Thoracic aorta (tissue), 2 donors: ENCODE results near the gene MYO3B. TPM values are rescaled to one million over a fixed set of nuclear protein-coding genes. Genes with fewer than 3 reads are reported as not detected.
"Not testable (repeated sequence)": the region's sequence is repeated elsewhere in the genome, so short reads cannot be mapped to it uniquely, and the experiment has no call there.

ENCODE experiments used
- ATAC-seq: fragments of 150-250 bp; one replicate; pipeline ENCODE4 v1.8.0; 2017; ENCODE audit warnings: low read depth; ENCODE audit not compliant: insufficient number of reproducible peaks, low FRiP score
- DNase-seq: peaks from one replicate; pipeline ENCODE4 v3.0.0-alpha.2; 2020; ENCODE audit warnings: low spot score
- H3K27ac ChIP-seq, 2 donors: fragments of 200-600 bp; sonication (generic); 1 replicate in 1 of 2; 2 replicates in 1 of 2; pipeline ENCODE4 v1.5.1; 2016; ENCODE audit warnings: mild to moderate bottlenecking in 2 of 2, moderate library complexity in 2 of 2
- H3K27me3 ChIP-seq: fragments of 200-600 bp; sonication (generic); replicated peaks from 2 replicates; pipeline ENCODE4 v1.6.0; 2016; ENCODE audit warnings: mild to moderate bottlenecking; ENCODE audit not compliant: insufficient read depth
- H3K36me3 ChIP-seq: fragments of 200-600 bp; sonication (generic); one replicate; pipeline ENCODE4 v1.5.1; 2016
- H3K4me1 ChIP-seq, 2 donors: fragments of 200-600 bp; sonication (generic); 1 replicate in 1 of 2; 2 replicates in 1 of 2; pipeline versions ENCODE4 v1.5.1 to v1.6.0; 2016; ENCODE audit warnings: low read depth in 2 of 2, mild to moderate bottlenecking in 1 of 2; ENCODE audit not compliant: control insufficient read depth in 1 of 2
- H3K4me3 ChIP-seq: fragments of 200-600 bp; sonication (generic); 2 replicates; pipeline ENCODE4 v1.5.1; 2016; ENCODE audit warnings: mild to moderate bottlenecking
- H3K9me3 ChIP-seq: fragments of 200-600 bp; sonication (generic); 2 replicates; pipeline ENCODE4 v1.5.1; 2016
- total RNA-seq, 2 donors: library from RNA; depleted of rRNA; stranded (reverse); fragments of >200 nt; gene quantifications; one replicate each; pipeline versions ENCODE4 v1.1.0 to v1.2.3, GENCODE V29; 2016
- TF ChIP-seq, protein P1 (sequence below): fragments of 200-600 bp; sonication (generic); IDR thresholded peaks from one replicate; pipeline ENCODE4 v1.5.1; 2019; ENCODE audit warnings: antibody characterized with exemption

MYO3B gene
- total RNA-seq, 2 donors from 2014 or later: not detected

DNA sequence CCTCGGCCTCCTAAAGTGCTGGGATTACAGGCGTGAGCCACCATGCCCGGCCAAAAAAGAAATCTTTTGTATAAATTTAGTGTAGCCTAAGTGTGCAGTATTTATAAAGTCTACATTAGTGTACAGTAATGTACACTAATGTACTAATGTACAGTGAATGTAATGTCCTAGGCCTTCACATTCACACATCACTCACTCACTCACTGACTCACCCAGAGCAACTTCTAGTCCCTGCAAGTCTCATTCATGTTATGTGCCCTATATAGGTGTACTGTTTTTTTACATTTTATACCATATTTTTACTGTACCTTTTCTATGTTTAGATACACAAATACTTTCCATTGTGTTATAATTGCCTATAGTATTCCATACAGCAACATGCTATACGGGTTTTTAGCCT, 254.9 kb downstream of the MYO3B start:
- H3K27ac ChIP-seq: no peak overlapping the region
- ATAC-seq (no peak), DNase-seq (no peak)
- H3K4me1 ChIP-seq: no peaks in the 10 kb centered on the region
- H3K4me3 ChIP-seq: no peak overlapping the region
- H3K9me3 ChIP-seq: no peaks in the 10 kb centered on the region
- no peaks in the 10 kb centered on the region for H3K27me3 ChIP-seq
- TF ChIP-seq, protein P1, sequence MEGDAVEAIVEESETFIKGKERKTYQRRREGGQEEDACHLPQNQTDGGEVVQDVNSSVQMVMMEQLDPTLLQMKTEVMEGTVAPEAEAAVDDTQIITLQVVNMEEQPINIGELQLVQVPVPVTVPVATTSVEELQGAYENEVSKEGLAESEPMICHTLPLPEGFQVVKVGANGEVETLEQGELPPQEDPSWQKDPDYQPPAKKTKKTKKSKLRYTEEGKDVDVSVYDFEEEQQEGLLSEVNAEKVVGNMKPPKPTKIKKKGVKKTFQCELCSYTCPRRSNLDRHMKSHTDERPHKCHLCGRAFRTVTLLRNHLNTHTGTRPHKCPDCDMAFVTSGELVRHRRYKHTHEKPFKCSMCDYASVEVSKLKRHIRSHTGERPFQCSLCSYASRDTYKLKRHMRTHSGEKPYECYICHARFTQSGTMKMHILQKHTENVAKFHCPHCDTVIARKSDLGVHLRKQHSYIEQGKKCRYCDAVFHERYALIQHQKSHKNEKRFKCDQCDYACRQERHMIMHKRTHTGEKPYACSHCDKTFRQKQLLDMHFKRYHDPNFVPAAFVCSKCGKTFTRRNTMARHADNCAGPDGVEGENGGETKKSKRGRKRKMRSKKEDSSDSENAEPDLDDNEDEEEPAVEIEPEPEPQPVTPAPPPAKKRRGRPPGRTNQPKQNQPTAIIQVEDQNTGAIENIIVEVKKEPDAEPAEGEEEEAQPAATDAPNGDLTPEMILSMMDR: no peak
- H3K36me3 ChIP-seq: no peaks in the 10 kb centered on the region

DNA sequence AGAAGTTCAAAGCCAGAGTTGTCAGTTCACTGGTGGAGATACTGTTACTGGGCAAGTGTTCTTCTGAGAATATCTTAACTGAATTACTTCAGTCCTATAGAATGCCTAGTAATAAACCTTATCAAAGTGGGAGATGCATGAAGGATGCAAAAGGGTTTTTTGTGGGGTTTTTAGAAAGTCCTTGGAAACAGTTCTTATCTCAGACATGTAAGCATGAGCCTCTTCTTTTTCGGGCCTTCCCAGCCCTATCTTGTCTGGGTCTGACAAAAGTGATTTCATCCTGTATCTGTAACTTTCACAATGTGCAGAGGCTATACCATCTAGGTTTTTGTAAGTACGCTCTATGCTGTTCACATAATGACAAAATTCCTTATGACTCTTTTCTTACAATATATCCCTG, 255.5 kb downstream of the MYO3B start:
- ATAC-seq: no peak
- H3K27me3 ChIP-seq: no peaks in the 10 kb centered on the region

DNA sequence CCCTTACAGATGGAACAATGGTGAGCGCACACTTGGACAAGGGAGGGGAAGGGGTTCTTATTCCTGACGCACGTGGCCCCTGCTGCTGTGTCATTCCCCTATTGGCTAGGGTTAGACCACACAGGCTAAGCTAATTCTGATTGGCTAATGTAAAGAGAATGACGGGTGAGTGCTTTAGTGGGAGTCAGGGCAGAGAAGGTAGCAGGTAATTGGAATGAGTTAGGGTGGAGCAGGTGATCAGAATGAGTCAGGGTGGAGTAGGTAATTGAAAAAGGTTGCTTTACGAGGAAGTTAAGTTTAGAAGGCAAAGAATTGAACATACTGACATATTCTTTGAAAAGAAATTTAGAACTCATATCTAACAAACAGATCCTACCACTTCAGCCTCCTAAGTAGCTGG, 256.4 kb downstream of the MYO3B start:
- not testable (repeated sequence) for H3K27me3 ChIP-seq, H3K36me3 ChIP-seq, H3K9me3 ChIP-seq, H3K4me3 ChIP-seq, ATAC-seq, H3K27ac ChIP-seq, H3K4me1 ChIP-seq, DNase-seq

More for the DNA sequence above, 255.5 kb downstream of the MYO3B start:
- H3K4me1 ChIP-seq: no peaks in the 10 kb centered on the region
- TF ChIP-seq, protein P1: no peak
- no peak for DNase-seq
- H3K4me3 ChIP-seq: no peak overlapping the region
- H3K27ac ChIP-seq: no peak overlapping the region
- no peaks in the 10 kb centered on the region for H3K9me3 ChIP-seq
- no peaks in the 10 kb centered on the region for H3K36me3 ChIP-seq

DNA sequence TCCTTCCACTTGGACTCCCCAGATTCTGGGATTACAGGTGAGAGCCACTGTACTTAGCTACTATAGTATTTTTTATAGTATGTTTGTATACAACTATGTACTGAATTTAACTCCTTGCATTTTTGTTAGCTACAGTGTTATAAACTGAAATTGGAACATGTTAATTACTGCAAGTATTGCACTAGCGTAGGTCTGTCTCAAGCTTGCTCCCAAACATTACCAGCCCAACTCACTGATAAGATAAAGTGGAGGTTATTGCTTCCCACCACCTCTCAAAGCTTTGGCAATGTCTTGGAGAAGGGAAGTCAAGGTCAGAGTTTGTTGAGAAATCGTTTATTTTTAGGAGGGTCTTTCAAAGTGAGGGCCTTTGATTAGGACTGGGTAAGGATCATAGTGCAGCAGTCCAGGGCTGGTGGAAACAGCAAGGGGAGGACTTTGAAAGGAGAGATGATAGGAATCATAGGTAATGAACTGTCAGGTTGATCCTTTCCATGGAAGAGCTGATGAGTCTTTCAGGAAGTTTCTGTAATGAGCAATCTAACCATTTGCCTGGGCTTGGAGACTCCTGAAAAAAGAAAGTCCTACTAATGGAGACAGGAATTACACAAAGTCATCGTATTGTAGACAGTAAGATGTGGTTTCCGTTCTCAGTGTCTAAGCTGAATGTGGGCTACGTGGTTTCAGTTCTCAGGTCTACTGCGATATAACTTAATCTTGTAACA, 257.1 kb downstream of the MYO3B start:
- no peak for ATAC-seq
- no peak overlapping the region for H3K27ac ChIP-seq
- TF ChIP-seq, protein P1: no peak
- no peaks in the 10 kb centered on the region for H3K9me3 ChIP-seq
- no peaks in the 10 kb centered on the region for H3K36me3 ChIP-seq
- no peak overlapping the region for H3K4me3 ChIP-seq
- DNase-seq: no peak
- H3K27me3 ChIP-seq: no peaks in the 10 kb centered on the region
- no peaks in the 10 kb centered on the region for H3K4me1 ChIP-seq

DNA sequence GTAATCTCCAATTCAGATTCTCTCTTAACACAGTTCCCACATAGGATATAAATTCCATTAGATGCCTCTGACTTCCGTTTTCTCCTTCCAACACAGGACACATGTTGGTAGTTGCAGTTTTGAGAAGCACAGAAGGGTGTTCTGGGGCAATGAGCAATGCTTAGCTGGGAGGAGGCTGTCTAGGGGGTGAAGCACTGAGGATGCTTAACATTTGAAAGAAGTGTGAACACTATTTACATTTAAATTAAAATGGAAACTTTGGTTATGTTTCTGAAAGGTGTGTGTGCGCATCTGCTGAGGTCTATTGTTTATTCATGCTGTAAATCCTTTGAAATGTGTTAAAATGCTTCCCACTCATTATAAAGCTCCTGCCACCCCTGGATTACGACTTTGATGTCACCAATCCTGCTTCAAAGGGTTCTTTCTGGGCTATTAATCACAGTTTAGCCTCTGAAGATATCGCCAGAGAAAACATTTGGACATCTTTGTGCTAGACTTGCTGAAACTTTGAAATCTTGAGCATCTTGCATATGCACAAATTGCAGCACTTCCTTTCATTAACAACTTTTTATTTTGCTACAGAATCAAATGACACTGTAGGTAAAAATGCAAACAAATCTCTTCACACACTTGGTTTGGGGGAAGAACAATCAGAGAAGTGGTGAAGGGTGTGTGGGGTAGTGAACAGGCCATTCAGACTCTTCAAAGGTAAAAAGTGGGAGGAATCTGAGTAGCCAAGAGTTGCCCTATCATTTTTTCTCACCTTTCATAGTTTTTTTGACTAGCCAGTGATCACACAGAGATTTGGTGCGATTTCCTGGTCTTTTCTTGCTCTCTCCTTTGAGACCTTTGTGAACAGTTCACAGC, 258.4 kb downstream of the MYO3B start:
- H3K36me3 ChIP-seq: no peaks in the 10 kb centered on the region
- no peaks in the 10 kb centered on the region for H3K27me3 ChIP-seq
- no peak overlapping the region for H3K4me3 ChIP-seq
- TF ChIP-seq, protein P1: no peak
- H3K9me3 ChIP-seq: no peaks in the 10 kb centered on the region
- ATAC-seq: no peak
- no peak overlapping the region for H3K27ac ChIP-seq
- DNase-seq: no peak
- no peaks in the 10 kb centered on the region for H3K4me1 ChIP-seq
